Regular cardiac myocyte (primary cell): ENCODE data around the gene LIPM. TPM values are rescaled to one million over a fixed set of nuclear protein-coding genes. Genes with fewer than 3 reads are reported as not detected.

Experiments used
- total RNA-seq: library from RNA; depleted of rRNA; stranded (reverse); fragments of >200 nt; gene quantifications from 2 replicates; pipeline ENCODE4 v1.2.3, GENCODE V29; 2014

The LIPM gene
- total RNA-seq: not detected in 2 replicates

GRCh38 chr10:88802523-88803285, at the start of gene LIPM:
LIPM (plus strand) TSS chr10:88802730; CDS start chr10:88802897, 167 bp downstream.

DNA sequence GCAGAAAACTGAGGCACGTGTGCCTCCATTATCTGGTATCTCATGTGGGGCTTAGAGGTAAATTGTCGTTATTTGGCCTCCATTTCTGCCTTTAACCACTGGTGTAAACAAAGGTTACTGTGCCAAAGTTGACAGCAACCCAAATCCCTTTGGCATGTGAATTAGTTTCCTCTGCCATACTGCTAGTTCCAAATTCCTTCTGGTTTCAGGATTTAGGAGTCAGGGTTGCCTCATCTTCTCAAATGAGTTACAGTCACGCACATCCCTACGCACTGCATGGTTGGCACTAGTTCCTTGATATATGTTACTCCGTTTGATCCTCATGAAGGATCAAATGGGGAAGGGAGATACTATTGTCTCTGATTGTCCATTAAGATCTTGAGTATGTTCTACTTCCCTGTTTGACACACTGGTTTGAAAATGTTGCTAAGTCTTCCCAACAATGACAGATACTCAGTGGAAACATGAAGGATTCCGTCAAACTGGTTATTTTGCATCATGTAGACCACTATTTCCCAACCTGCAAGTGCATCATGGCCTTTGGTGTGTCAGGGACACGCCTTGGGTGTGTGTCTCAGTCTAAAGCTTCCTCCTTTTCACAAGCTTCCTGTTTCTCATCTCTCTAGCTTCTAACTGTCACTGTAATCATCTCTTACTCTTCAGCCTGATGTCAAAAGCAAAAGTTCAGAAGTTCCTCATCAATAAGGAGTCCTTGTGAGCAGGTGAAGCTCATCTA, 43.0 kb upstream of the LIPM start, which contains the start of gene LIPN:
Gene LIPN, plus strand, starts transcription at position 655 of the 736 bp plus-strand sequence. CDS start 1,386 bp downstream, outside the sequence.

GRCh38 chr10:88851706-88852105, 49.2 kb downstream of the LIPM start, which contains the start of gene ANKRD22:
ANKRD22 (minus strand) TSS chr10:88851844; CDS start chr10:88851607, 237 bp downstream.

Other genes starting within 250 kb of the LIPM start
- gene RNLS, start 219.4 kb upstream of the LIPM start, total RNA-seq: 15.7 and 21.1 TPM in 2 replicates
- gene LIPJ, start 216.0 kb upstream of the LIPM start, total RNA-seq: not detected in 2 replicates
- gene LIPF, start 138.3 kb upstream of the LIPM start, total RNA-seq: not detected in 2 replicates
- not detected in 2 replicates for gene LIPK, start 96.5 kb upstream of the LIPM start, total RNA-seq
- gene LIPN, start 42.7 kb upstream of the LIPM start, total RNA-seq: not detected in 2 replicates
- not detected in 2 replicates for gene ANKRD22, start 49.1 kb downstream of the LIPM start, total RNA-seq
- gene STAMBPL1, start 77.5 kb downstream of the LIPM start, total RNA-seq: 55.2 and 64.6 TPM in 2 replicates
- 166 and 961 TPM in 2 replicates for gene ACTA2, start 150.0 kb downstream of the LIPM start, total RNA-seq
- gene FAS, start 188.1 kb downstream of the LIPM start, total RNA-seq: 79.2 and 106 TPM in 2 replicates